ENCODE data around the gene TMEM218.

The TMEM218 gene

GRCh38 chr11:125079151-125079877, 32.1 kb downstream of the TMEM218 start:
- H3K4me3 ChIP-seq (ENCODE audit: low read depth, low read length), result no peak overlapping the region
- no peaks in the 10 kb centered on the region for H3K36me3 ChIP-seq
- H3K9me3 ChIP-seq (ENCODE audit: severe bottlenecking), result no peaks in the 10 kb centered on the region
- TF ChIP-seq, protein P1, sequence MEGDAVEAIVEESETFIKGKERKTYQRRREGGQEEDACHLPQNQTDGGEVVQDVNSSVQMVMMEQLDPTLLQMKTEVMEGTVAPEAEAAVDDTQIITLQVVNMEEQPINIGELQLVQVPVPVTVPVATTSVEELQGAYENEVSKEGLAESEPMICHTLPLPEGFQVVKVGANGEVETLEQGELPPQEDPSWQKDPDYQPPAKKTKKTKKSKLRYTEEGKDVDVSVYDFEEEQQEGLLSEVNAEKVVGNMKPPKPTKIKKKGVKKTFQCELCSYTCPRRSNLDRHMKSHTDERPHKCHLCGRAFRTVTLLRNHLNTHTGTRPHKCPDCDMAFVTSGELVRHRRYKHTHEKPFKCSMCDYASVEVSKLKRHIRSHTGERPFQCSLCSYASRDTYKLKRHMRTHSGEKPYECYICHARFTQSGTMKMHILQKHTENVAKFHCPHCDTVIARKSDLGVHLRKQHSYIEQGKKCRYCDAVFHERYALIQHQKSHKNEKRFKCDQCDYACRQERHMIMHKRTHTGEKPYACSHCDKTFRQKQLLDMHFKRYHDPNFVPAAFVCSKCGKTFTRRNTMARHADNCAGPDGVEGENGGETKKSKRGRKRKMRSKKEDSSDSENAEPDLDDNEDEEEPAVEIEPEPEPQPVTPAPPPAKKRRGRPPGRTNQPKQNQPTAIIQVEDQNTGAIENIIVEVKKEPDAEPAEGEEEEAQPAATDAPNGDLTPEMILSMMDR (IDR thresholded peaks at IDR 0.05; ENCODE audit: low read depth, low read length), result no peak
- no peak for DNase-seq
- no peak overlapping the region for H3K27ac ChIP-seq
- H3K27me3 ChIP-seq (ENCODE audit: insufficient read depth, low read depth, severe bottlenecking), result no peaks in the 10 kb centered on the region

GRCh38 chr11:125078516-125079140, 32.8 kb downstream of the TMEM218 start:
- no peak overlapping the region for H3K4me3 ChIP-seq (ENCODE audit: low read depth, low read length)
- no peak overlapping the region for H3K27ac ChIP-seq
- no peaks in the 10 kb centered on the region for H3K27me3 ChIP-seq (ENCODE audit: insufficient read depth, low read depth, severe bottlenecking)
- DNase-seq, result no peak
- TF ChIP-seq, protein P1 (IDR thresholded peaks at IDR 0.05; ENCODE audit: low read depth, low read length), result no peak
- no peaks in the 10 kb centered on the region for H3K9me3 ChIP-seq (ENCODE audit: severe bottlenecking)
- no peaks in the 10 kb centered on the region for H3K36me3 ChIP-seq

DNA sequence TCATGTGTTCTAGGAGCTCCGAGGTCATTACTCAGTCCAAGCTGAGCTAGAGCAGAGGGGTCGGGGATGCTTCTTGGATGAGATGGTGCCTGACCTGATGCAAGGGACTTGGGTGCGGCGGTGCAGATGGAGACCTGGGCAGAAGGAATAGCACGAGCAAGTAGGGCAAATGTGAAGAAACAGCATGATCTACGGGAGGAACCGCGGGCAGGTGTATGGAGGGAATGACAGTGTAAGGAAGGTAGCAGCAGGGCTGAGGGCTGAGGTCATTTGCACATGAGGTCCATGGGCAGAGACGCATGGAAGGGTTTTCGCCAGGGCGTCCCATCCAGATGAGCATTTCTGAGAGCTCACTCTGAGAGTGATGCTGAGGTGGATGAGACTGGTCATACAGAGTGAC, 33.4 kb downstream of the TMEM218 start:
- Histone ChIP-seq H3K27me3 (ENCODE audit: insufficient read depth, low read depth, severe bottlenecking) (no peaks in the 10 kb centered on the region), H3K27ac (no peak overlapping the region), H3K36me3 (no peaks in the 10 kb centered on the region), H3K4me3 (ENCODE audit: low read depth, low read length) (no peak overlapping the region), H3K9me3 (ENCODE audit: severe bottlenecking) (no peaks in the 10 kb centered on the region)
- TF ChIP-seq, protein P1 (IDR thresholded peaks at IDR 0.05; ENCODE audit: low read depth, low read length), result no peak
- DNase-seq, result no peak

- Histone ChIP-seq H3K27me3 (ENCODE audit: insufficient read depth, low read depth, severe bottlenecking) (no peaks in the 10 kb centered on the region), H3K36me3 (no peaks in the 10 kb centered on the region), H3K27ac (no peak overlapping the region), H3K9me3 (ENCODE audit: severe bottlenecking) (no peaks in the 10 kb centered on the region), H3K4me3 (ENCODE audit: low read depth, low read length) (no peak overlapping the region)
- TF ChIP-seq, protein P1 (IDR thresholded peaks at IDR 0.05; ENCODE audit: low read depth, low read length), result no peak
- DNase-seq, result no peak
Observed at GRCh38 chr11:125076378-125076945, 35.0 kb downstream of the TMEM218 start.

DNA sequence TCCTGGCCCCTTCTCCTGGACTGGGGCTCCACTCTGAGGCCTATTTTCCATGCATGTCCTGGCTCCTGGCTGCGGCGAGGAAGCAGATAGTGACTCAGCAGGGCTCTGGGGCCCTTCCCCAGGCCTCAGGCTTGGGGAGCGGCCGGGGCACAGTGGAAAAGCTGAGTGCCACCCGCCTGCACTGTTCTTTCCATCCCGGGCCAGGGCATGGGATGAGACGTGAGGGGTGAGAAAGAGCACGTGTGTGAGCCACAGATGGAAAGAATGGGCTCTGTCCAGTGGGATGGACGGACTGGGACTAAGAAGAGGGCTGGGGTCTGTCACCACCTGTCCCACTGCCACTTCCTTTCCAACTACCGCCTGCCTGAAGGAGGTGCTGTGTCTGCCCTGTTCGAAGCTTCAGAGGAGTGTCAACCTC, 35.5 kb downstream of the TMEM218 start:
- Histone ChIP-seq H3K4me3 (ENCODE audit: low read depth, low read length) (no peak overlapping the region), H3K9me3 (ENCODE audit: severe bottlenecking) (no peaks in the 10 kb centered on the region), H3K36me3 (no peaks in the 10 kb centered on the region), H3K27ac (no peak overlapping the region), H3K27me3 (ENCODE audit: insufficient read depth, low read depth, severe bottlenecking) (no peaks in the 10 kb centered on the region)
- DNase-seq, result no peak
- TF ChIP-seq, protein P1 (IDR thresholded peaks at IDR 0.05; ENCODE audit: low read depth, low read length), result peak; percentile 52

Data from WERI-Rb-1 (cell line).